22Rv1 (cell line): Measurements from ENCODE around the gene KRTAP5-1.

ENCODE experiments used
- ZFX ChIP-seq: fragments of 450-650 bp; IDR thresholded peaks from 2 replicates; pipeline ENCODE4 v1.6.1; 2017; ENCODE audit warnings: antibody characterized with exemption, borderline replicate concordance
- TF ChIP-seq, protein P1 (sequence below): fragments of 450-650 bp; IDR thresholded peaks from 2 replicates; pipeline ENCODE4 v1.5.1; 2017; ENCODE audit warnings: mild to moderate bottlenecking

DNA sequence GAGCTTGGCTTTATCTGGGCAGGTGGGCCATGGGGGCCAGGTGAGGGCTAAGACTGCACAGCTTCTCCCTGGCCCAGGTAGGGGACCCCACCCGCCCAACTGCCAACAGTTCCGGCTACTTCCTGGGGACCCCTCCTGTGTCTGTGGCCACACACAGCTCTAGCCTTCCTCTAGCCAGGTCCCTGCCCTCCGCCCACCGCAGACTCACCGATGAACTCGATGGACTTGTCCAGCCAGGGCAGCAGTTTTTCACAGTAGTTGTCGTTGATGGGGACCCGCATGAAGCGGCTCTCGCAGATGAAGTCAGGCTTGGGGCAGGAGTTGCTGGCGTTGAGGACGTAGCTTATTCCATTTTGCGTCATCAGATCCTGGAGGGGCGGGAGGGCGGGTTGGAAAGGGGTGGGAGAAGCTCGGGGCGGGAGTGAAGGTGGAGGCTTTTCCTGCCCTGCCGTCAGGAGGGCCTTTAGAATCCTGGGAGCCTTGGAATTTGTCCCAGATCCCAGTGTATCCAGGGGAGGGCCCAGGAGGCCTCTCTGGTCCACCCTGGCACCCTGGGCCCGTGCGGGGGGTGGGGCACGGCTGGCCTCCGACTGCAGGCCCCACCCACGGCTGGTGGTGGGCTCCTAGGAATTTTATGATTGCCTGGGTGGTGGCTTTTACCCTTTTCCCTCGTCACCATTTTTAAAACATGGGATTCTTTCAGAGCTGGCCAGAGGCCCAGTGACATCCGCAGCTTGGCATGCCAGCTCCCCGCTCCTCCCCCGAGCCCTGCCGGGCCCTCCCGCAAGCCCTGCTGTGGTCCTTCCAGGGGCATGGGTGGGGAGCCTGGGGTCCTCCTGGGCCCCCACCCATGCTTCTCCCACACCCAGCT, 26.9 kb downstream of the KRTAP5-1 start:
- TF ChIP-seq, protein P1, sequence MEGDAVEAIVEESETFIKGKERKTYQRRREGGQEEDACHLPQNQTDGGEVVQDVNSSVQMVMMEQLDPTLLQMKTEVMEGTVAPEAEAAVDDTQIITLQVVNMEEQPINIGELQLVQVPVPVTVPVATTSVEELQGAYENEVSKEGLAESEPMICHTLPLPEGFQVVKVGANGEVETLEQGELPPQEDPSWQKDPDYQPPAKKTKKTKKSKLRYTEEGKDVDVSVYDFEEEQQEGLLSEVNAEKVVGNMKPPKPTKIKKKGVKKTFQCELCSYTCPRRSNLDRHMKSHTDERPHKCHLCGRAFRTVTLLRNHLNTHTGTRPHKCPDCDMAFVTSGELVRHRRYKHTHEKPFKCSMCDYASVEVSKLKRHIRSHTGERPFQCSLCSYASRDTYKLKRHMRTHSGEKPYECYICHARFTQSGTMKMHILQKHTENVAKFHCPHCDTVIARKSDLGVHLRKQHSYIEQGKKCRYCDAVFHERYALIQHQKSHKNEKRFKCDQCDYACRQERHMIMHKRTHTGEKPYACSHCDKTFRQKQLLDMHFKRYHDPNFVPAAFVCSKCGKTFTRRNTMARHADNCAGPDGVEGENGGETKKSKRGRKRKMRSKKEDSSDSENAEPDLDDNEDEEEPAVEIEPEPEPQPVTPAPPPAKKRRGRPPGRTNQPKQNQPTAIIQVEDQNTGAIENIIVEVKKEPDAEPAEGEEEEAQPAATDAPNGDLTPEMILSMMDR: no peak
- TF ChIP-seq ZFX: no peak
